Measurements from ENCODE around the gene CRTAP. TPM values are rescaled to one million over a fixed set of nuclear protein-coding genes. Genes with fewer than 3 reads are reported as not detected.

Gene CRTAP
- total and polyA plus RNA-seq, 2 of the 13 experiments (the other 11 are each of a cell fraction or from before 2014, with no cell fraction given), result 54.2 to 119 TPM

GRCh38 chr3:33113772-33114621, at the start of gene CRTAP (continued):
- TF ChIP-seq ZNF275 (CRISPR knock-in tag; IDR thresholded peaks at IDR 0.05; ENCODE audit: borderline replicate concordance) (peak; percentile 56; the same call in 1 of the 2 replicates), PAF1 (CRISPR knock-in tag; IDR thresholded peaks at IDR 0.05) (no peak), RAD21 (CRISPR knock-in tag; IDR thresholded peaks at IDR 0.05) (peak; percentile 50; the same call in 1 of the 2 replicates), ZNF562 (CRISPR knock-in tag; IDR thresholded peaks at IDR 0.05; ENCODE audit: borderline replicate concordance) (no peak), ZMYM4 (CRISPR knock-in tag; IDR thresholded peaks at IDR 0.05) (peak; percentile 71; the same call in 1 of the 2 replicates), SP140L (CRISPR knock-in tag; IDR thresholded peaks at IDR 0.05; ENCODE audit: borderline replicate concordance) (no peak), MAFF (IDR thresholded peaks at IDR 0.05; ENCODE audit: low read depth, low read length) (no peak), ZNF543 (CRISPR knock-in tag; IDR thresholded peaks at IDR 0.05) (peak; percentile 71; the same call in 1 of the 2 replicates), ZNF333 (CRISPR knock-in tag; IDR thresholded peaks at IDR 0.05; ENCODE audit: borderline replicate concordance) (no peak; the same call in 1 of the 2 replicates), NFATC3 (CRISPR knock-in tag; IDR thresholded peaks at IDR 0.05) (no peak), GPBP1L1 (CRISPR knock-in tag; IDR thresholded peaks at IDR 0.05) (no peak), CHD2 (IDR thresholded peaks at IDR 0.05; ENCODE audit: low read depth, low read length) (no peak), ZBTB8A (CRISPR knock-in tag; IDR thresholded peaks at IDR 0.05; ENCODE audit: borderline replicate concordance, low read depth) (no peak)
- TF ChIP-seq, protein P1, sequence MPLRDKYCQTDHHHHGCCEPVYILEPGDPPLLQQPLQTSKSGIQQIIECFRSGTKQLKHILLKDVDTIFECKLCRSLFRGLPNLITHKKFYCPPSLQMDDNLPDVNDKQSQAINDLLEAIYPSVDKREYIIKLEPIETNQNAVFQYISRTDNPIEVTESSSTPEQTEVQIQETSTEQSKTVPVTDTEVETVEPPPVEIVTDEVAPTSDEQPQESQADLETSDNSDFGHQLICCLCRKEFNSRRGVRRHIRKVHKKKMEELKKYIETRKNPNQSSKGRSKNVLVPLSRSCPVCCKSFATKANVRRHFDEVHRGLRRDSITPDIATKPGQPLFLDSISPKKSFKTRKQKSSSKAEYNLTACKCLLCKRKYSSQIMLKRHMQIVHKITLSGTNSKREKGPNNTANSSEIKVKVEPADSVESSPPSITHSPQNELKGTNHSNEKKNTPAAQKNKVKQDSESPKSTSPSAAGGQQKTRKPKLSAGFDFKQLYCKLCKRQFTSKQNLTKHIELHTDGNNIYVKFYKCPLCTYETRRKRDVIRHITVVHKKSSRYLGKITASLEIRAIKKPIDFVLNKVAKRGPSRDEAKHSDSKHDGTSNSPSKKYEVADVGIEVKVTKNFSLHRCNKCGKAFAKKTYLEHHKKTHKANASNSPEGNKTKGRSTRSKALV (CRISPR knock-in tag; IDR thresholded peaks at IDR 0.05), result peak; percentile 64; the same call in 1 of the 2 replicates
- TF ChIP-seq, protein P2, sequence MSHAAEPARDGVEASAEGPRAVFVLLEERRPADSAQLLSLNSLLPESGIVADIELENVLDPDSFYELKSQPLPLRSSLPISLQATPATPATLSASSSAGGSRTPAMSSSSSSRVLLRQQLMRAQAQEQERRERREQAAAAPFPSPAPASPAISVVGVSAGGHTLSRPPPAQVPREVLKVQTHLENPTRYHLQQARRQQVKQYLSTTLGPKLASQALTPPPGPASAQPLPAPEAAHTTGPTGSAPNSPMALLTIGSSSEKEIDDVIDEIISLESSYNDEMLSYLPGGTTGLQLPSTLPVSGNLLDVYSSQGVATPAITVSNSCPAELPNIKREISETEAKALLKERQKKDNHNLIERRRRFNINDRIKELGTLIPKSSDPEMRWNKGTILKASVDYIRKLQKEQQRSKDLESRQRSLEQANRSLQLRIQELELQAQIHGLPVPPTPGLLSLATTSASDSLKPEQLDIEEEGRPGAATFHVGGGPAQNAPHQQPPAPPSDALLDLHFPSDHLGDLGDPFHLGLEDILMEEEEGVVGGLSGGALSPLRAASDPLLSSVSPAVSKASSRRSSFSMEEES (CRISPR knock-in tag; IDR thresholded peaks at IDR 0.05), result no peak
- TF ChIP-seq, protein P3, sequence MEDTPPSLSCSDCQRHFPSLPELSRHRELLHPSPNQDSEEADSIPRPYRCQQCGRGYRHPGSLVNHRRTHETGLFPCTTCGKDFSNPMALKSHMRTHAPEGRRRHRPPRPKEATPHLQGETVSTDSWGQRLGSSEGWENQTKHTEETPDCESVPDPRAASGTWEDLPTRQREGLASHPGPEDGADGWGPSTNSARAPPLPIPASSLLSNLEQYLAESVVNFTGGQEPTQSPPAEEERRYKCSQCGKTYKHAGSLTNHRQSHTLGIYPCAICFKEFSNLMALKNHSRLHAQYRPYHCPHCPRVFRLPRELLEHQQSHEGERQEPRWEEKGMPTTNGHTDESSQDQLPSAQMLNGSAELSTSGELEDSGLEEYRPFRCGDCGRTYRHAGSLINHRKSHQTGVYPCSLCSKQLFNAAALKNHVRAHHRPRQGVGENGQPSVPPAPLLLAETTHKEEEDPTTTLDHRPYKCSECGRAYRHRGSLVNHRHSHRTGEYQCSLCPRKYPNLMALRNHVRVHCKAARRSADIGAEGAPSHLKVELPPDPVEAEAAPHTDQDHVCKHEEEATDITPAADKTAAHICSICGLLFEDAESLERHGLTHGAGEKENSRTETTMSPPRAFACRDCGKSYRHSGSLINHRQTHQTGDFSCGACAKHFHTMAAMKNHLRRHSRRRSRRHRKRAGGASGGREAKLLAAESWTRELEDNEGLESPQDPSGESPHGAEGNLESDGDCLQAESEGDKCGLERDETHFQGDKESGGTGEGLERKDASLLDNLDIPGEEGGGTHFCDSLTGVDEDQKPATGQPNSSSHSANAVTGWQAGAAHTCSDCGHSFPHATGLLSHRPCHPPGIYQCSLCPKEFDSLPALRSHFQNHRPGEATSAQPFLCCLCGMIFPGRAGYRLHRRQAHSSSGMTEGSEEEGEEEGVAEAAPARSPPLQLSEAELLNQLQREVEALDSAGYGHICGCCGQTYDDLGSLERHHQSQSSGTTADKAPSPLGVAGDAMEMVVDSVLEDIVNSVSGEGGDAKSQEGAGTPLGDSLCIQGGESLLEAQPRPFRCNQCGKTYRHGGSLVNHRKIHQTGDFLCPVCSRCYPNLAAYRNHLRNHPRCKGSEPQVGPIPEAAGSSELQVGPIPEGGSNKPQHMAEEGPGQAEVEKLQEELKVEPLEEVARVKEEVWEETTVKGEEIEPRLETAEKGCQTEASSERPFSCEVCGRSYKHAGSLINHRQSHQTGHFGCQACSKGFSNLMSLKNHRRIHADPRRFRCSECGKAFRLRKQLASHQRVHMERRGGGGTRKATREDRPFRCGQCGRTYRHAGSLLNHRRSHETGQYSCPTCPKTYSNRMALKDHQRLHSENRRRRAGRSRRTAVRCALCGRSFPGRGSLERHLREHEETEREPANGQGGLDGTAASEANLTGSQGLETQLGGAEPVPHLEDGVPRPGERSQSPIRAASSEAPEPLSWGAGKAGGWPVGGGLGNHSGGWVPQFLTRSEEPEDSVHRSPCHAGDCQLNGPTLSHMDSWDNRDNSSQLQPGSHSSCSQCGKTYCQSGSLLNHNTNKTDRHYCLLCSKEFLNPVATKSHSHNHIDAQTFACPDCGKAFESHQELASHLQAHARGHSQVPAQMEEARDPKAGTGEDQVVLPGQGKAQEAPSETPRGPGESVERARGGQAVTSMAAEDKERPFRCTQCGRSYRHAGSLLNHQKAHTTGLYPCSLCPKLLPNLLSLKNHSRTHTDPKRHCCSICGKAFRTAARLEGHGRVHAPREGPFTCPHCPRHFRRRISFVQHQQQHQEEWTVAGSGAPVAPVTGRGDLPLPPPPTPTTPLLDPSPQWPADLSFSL (CRISPR knock-in tag; IDR thresholded peaks at IDR 0.05), result no peak

All from HepG2 (cell line).